ENCODE measurements around the gene UQCR10. TPM values are rescaled to one million over a fixed set of nuclear protein-coding genes. Genes with fewer than 3 reads are reported as not detected.

Gene UQCR10
- total RNA-seq, result 10 to 100 TPM; 33.6 to 85.7 (median 66.8) TPM

DNA sequence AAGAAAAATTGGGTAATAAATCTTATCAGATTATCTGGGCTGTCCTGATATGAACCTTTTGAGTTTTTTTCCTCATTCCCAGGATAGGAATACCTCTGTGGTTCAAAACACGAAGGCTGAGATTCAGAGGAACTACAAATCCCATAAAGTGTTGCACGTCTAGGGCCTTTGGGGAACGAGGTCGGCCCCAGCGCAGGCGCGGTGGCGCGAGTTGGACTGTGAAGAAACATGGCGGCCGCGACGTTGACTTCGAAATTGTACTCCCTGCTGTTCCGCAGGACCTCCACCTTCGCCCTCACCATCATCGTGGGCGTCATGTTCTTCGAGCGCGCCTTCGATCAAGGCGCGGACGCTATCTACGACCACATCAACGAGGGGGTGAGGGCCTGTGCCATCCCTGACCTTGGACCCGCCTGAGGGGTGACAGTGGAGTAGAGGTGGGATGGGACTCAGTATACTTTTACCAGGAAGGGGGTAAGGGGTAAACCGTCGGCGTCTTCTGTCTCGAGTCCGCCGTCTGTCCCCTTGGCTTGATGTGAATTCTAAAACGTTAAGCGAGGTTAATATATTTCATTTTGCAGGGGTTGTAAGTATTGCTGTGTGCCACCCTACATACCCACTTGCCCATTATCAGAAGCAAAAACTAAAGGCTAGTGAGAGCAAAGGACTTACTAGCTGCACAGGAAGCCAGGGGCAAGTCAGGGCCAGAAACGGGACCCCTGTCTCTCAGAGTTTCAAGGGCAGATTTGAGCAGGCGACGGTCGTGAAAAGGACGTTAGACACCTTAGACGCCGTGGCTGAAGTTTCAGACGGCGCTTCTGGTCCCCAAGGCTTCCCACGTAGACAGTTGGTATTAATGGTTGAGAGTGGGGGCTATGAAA is at the start of gene UQCR10:
UQCR10 (plus strand) TSS at position 199 of the 881 bp plus-strand sequence; CDS start at position 229, 30 bp downstream.
- TF ChIP-seq EP300 (IDR thresholded peaks at IDR 0.05) (no peak), POLR2A (IDR thresholded peaks at IDR 0.05) (no peak), POLR2AphosphoS5 (IDR thresholded peaks at IDR 0.05) (peak in 1 of 3 donors; percentile 81)
- TF ChIP-seq, protein P1, sequence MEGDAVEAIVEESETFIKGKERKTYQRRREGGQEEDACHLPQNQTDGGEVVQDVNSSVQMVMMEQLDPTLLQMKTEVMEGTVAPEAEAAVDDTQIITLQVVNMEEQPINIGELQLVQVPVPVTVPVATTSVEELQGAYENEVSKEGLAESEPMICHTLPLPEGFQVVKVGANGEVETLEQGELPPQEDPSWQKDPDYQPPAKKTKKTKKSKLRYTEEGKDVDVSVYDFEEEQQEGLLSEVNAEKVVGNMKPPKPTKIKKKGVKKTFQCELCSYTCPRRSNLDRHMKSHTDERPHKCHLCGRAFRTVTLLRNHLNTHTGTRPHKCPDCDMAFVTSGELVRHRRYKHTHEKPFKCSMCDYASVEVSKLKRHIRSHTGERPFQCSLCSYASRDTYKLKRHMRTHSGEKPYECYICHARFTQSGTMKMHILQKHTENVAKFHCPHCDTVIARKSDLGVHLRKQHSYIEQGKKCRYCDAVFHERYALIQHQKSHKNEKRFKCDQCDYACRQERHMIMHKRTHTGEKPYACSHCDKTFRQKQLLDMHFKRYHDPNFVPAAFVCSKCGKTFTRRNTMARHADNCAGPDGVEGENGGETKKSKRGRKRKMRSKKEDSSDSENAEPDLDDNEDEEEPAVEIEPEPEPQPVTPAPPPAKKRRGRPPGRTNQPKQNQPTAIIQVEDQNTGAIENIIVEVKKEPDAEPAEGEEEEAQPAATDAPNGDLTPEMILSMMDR (IDR thresholded peaks at IDR 0.05), result no peak
- H3K4me1 ChIP-seq, result peaks cover 24% of the 10 kb centered on the region

DNA sequence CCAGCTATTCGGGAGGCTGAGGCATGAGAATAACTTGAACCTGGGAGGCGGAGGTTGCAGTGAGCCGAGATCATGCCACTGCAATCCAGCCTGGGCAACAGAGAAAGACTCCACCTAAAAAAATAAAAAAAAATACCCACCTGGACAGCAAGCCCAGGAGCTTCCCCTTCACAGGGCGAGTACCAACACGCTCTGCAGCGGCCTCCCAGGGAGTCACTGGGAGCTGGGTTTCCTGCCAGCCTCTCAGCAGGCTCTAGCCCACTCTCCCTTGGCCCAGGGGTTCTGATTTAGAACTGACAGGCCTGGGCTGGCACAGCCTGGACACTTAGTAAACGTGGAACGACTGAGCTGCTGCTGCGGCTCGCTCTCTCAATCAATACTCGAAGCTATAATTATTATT is 49.4 kb upstream of the UQCR10 start:
- TF ChIP-seq, protein P1 (IDR thresholded peaks at IDR 0.05), result no peak
- TF ChIP-seq POLR2A (IDR thresholded peaks at IDR 0.05) (no peak), EP300 (IDR thresholded peaks at IDR 0.05) (no peak), POLR2AphosphoS5 (IDR thresholded peaks at IDR 0.05) (no peak)
- no peak overlapping the region for H3K27ac ChIP-seq
- WGBS, result 70% methylated on average over 11 of the region's 11 CpGs

More for the DNA sequence above, at the start of gene UQCR10:
- DNase-seq (ENCODE audit: low spot score in 2 of 2), result peak; percentile 94 to 97
- H3K36me3 ChIP-seq, result peaks cover 16% of the 10 kb centered on the region
- no peaks in the 10 kb centered on the region for H3K9me3 ChIP-seq
- peak within 1 kb of the TSS; percentile 86 for H3K27ac ChIP-seq
- WGBS, result under 1% methylated on average over 30 of the region's 46 CpGs
- H3K27me3 ChIP-seq, result no peaks in the 10 kb centered on the region
- H3K4me3 ChIP-seq, result peak within 1 kb of the TSS; percentile 80

DNA sequence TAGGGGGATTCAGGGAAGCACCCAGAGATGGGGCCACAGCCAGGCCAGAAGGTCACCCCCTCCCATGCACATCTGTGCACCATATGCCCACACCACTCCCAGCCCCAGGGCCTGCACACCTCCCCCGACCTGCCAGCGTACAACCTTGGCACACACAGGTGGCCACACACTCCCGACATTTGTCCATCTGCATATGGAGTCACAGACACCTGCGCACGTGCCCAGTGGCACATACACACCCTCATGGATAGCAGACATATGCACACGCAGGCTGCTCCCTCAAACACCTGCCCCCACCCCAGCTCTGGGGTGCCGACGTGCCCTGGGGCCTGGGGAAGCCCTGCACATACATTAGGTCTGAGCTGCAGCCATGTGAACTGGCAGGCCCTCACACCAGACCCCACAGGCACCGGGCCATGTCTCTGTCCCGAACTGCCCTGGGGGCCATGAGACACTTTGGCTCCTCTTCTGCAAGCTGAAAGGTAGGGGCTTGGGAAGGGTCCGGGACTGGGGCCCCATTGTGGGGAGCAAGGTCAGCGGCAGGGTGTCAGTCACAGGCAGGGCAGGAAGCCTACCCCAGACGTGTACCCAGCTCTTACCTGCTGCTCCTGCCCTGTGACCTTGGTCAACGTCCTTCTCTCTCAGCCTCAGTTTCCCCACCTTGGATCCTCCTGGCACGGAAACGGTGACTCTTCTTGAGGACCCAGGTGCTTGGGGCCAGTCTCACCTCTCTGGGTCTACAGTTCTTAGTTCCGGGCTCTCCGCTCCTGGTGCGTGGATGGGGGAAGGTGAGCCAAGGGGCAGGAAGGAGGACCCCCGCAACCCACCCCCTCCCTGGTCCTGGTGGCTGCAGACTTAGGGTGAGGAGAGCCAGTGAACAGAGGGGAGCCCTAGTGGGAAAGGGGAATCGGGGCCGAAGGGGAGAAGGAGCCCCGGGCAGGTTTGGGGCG is 47.9 kb upstream of the UQCR10 start:
- Histone ChIP-seq H3K27ac (no peak overlapping the region), H3K4me1 (peaks cover 14% of the 10 kb centered on the region), H3K4me3 (peak overlapping the region; percentile 35), H3K27me3 (peaks cover 72% of the 10 kb centered on the region), H3K9me3 (no peaks in the 10 kb centered on the region), H3K36me3 (no peaks in the 10 kb centered on the region)
- no peak for DNase-seq (ENCODE audit: low spot score in 2 of 2)
- WGBS, result 38% methylated on average over 17 of the region's 24 CpGs
- no peak for TF ChIP-seq POLR2A (IDR thresholded peaks at IDR 0.05)
- TF ChIP-seq POLR2AphosphoS5 (IDR thresholded peaks at IDR 0.05), result no peak
- TF ChIP-seq, protein P1 (IDR thresholded peaks at IDR 0.05), result no peak
- no peak for TF ChIP-seq EP300 (IDR thresholded peaks at IDR 0.05)

More for the DNA sequence above, 49.4 kb upstream of the UQCR10 start:
- Histone ChIP-seq H3K36me3 (no peaks in the 10 kb centered on the region), H3K4me1 (peaks cover 14% of the 10 kb centered on the region), H3K9me3 (no peaks in the 10 kb centered on the region), H3K27me3 (peaks cover 80% of the 10 kb centered on the region), H3K4me3 (no peak overlapping the region)
- no peak for DNase-seq (ENCODE audit: low spot score in 2 of 2)

DNA sequence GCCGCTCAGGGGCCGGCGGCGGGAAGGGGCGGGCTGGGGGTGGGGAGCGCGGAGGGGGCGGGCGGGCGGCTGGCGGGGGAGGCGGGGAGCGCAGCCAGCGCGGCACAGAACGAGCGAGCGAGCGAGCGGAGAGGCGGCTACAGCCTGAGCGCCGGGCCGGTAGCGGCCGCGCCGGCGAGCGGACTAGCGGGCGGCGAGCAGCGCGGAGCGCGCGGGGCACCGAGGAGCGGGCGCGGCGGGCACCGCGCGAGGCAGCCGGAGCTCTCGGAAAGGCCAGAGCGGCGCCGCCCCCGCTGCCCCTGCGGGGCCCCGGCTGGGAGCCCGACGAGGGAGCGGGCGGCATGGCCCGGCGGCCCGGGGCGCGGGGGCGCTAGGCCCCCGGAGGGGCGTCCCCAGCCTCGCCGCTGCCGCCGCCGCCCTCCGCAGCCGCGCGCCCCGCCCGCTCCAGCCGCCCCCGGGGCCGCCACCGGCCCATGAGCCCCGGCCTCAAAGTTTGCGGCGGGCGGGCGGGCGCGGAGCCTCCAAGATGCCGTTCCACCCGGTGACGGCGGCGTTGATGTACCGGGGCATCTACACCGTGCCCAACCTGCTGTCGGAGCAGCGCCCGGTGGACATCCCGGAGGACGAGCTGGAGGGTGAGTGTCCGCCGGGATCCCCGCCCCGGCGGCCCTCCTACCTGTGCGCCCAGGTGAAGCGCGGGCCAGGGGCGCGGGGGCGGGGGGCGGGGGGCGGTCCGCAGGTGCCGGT is 47.1 kb upstream of the UQCR10 start, which contains the start of gene CABP7:
CABP7 (plus strand) TSS at position 105 of the 747 bp plus-strand sequence; CDS start at position 527, 422 bp downstream.
- DNase-seq (ENCODE audit: low spot score in 2 of 2), result no peak
- peak within 1 kb of the TSS; percentile 35 for H3K4me3 ChIP-seq
- TF ChIP-seq EP300 (IDR thresholded peaks at IDR 0.05), result no peak
- no peak for TF ChIP-seq POLR2AphosphoS5 (IDR thresholded peaks at IDR 0.05)
- TF ChIP-seq, protein P1 (IDR thresholded peaks at IDR 0.05), result no peak
- TF ChIP-seq POLR2A (IDR thresholded peaks at IDR 0.05), result no peak
- H3K27ac ChIP-seq, result no peak within 1 kb of the TSS
- no peaks in the 10 kb centered on the region for H3K36me3 ChIP-seq
- peaks cover 74% of the 10 kb centered on the region for H3K27me3 ChIP-seq
- 0% methylated on average over 7 of the region's 115 CpGs for WGBS
- no peaks in the 10 kb centered on the region for H3K9me3 ChIP-seq
- H3K4me1 ChIP-seq, result peaks cover 14% of the 10 kb centered on the region

Data from suprapubic skin (tissue), 4 donors.